OCI-M2 (cell line): Measurements from ENCODE around the gene TBCC.
"Not testable (repeated sequence)": the region's sequence is repeated elsewhere in the genome, so short reads cannot be mapped to it uniquely, and the experiment has no call there.

Experiments
- DNase-seq: peaks from one replicate; lab custom pipeline; 2025; ENCODE audit not compliant: unreplicated experiment; lab: John Stamatoyannopoulos, UW

Gene TBCC

DNA sequence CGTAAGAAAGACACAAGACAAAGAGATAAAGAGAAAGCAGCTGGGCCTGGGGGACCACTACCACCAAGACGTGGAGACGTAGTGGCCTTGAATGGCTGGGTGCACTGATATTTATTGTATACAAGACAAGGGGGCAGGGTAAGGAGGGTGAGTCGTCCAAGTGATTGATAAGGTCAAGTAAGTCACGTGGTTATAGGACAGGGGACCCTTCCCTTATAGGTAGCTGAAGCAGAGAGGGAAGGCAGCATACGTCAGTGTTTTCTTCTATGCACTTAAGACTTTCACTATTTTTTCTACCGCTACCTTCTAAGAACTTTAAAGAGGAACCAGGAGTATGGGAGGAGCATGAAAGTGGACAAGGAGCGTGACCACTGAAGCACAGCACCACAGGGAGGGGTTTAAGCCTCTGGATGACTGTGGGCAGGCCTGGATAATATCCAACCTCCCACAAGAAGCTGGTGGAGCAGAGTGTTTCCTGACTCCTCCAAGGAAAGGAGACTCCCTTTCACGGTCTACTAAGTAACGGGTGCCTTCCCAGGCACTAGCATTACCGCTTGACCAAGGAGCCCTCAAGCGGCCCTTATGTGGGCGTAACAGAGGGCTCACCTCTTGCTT lies 11.9 kb downstream of the TBCC start:
- not testable (repeated sequence) for DNase-seq

DNA sequence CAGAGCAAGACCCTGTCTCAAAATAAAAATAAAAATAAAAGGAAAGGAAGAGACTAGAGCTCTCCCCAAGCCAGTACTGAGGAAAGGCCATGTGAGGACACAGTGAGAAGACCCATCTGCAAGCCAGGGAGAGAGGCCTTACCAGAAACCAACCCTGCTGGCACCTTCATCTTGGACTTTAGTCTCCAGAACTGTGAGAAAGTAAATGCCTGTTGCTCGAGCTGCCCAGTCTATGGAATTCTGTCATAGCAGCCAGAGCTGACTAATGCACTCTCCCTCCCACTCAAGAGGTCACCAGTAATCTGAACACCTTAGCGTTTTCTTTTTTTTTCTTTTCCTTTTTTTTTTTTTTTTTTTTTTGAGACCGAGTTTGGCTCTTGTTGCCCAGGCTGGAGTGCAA lies 16.2 kb downstream of the TBCC start:
- no peak for DNase-seq

DNA sequence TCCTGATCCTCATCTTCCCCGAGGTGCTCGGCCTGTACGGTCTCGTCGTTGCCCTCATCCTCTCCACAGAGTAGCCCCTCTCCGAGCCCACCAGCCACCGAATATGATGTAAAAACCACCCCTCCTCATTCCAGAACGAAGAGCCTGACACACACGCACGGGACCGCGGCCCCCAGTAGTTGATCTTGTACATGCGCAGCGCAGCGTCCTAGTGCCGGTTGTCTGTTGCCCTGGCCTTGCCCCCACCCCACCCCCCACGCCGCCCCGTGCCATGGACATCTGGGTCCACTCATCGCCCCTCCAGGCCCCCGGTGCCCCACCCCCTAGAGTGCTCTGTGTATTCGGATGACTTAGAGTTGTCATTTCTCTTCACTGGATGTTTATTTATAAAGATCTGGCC lies 18.3 kb downstream of the TBCC start:
- DNase-seq = no peak

DNA sequence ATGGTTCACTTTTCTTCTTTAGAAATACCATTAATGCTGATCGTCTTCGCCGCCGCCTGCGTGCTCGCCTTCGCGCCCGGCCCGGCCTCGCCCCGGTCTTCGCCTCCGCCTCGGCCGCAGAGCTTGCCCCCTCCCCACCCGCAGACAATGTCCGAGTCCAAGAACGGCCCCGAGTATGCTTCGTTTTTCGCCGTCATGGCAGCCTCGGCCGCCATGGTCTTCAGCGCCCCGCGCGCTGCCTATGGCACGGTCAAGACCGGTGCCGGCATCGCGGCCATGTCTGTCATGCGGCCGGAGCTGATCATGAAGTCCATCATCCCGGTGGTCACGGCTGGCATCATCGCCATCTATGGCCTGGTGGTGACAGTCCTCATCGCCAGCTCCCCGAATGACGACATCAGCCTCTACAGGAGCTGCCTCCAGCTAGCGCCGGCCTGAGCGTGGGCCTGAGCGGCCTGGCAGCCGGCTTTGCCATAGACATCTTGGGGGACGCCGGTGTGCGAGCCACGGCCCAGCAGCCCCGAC lies 18.8 kb downstream of the TBCC start:
- DNase-seq = no peak

DNA sequence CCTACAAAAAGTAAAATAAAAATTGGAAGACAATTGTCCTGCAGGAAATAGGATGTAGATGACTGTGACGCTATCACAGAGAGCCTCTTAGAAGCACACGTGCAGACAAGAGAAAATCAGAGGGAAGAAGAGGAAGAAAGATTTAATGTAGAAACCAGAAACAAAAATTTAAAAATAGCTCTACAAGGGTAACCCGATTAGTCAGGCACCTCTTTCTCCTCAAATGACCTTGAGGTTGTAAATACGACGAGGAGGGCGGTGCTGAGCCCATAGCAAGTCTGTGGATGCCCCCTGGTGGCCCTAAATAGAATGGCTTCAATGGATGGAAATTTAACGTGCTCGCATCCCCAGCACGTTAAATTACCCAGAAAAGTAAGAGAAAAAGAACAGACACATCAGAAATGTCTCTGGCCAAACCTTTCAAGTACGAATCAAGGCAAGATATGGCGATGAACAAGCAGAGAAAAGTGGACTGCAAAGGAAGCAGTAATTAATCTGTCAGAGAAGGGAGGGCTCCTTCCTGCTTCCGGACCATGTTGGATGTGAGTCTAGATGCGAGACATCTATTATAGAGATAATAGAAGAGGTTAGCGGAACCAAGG lies 19.3 kb downstream of the TBCC start:
- no peak for DNase-seq

DNA sequence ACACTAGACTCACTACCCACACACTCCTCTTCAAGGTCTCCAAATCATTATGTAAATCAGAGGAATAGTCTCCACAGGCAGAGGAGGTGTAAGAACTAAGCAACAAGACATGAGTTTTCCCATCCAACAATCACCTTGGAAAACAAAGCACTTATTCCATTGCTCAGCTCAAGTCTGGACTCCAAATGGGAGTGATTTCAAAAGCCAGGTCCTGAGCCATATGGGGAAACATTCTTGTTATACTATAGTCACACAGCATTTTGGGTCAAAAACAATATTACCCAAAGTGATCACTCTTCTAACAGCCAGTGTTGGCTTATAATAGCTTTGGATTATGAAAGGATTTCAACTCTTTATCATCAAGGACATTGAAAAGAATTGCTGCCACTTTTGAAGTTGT lies 19.9 kb downstream of the TBCC start:
- no peak for DNase-seq

DNA sequence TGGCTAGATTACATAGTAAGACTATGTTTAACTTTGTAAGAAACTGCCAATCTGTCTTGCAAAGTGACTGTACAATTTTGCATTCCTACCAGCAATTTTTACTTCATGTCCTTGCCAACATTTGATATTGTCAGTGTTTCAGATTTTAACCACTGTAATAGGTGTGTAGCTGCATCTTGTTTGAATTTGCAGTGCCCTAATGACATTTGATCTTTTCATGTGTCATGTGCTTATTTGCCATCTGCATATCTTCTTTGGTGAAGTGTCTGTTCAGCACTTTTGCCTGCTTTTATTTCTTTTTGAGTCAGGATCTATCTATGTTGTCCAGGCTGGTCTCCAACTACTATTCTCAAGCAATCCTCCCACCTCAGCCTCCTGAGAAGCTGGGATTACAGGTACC lies 21.1 kb downstream of the TBCC start:
- no peak for DNase-seq

DNA sequence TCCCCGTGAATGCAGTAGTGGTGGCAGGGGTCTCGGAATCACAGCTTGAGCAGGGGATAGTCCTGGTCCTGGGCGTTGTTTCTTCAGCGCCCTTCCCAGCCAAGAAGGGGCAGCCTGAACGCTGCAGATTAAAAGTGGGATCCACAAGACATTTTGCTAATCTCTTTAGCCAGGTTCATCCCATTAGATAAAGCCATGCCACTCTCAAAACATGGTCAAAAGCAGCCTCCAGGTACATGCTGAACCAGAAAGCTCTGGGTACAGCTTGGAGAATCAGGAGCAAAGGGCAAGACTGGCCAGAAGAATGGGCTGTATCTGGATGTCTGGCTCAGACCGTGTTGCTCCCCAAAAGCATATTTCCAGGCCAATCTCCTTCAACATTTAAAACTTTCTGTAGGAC lies 23.4 kb downstream of the TBCC start, which contains the start of gene PRPH2:
Gene PRPH2 (minus strand): TSS at position 101 of the 400 bp plus-strand sequence. CDS start 263 bp downstream, outside the sequence.
- DNase-seq = no peak

DNA sequence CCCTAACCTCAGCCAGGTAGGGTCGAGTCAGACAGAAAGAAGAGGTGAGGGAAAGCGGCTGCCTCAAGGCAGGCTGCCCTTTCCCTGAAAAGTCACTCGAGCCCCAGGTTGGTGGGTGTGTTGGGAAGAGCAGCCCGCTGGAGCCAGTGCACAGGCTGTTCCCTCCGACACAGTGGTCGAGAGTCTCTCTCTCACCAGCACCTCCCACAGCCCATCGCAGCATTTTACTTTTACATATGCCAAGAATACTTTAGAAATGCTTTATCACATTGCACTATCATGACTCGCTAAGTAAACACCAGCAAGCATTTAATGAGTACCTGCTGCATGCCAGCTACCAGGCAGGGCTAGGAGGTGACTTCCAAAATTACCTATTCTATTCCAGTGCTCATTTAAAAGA lies 25.2 kb downstream of the TBCC start:
- DNase-seq = no peak

DNA sequence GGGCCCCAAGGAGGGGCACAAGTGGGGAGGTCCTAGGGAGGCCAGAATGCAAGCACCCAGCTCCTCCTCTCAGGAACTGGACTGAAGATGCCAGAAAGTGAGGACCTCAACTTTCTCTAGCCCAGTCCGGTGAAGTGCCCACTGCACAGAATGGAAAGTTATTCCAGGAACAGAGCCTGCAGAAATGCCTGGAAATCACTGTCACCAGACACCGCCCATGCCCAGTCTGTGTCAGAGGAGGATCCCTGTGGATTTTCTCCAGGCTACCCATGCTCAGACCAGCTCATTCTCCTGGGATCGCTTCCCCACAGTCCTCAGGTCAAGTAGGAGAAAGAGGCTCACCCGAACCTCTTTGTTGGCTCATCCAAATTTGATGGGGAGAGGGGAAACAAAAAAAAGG lies 30.0 kb downstream of the TBCC start:
- DNase-seq = no peak

DNA sequence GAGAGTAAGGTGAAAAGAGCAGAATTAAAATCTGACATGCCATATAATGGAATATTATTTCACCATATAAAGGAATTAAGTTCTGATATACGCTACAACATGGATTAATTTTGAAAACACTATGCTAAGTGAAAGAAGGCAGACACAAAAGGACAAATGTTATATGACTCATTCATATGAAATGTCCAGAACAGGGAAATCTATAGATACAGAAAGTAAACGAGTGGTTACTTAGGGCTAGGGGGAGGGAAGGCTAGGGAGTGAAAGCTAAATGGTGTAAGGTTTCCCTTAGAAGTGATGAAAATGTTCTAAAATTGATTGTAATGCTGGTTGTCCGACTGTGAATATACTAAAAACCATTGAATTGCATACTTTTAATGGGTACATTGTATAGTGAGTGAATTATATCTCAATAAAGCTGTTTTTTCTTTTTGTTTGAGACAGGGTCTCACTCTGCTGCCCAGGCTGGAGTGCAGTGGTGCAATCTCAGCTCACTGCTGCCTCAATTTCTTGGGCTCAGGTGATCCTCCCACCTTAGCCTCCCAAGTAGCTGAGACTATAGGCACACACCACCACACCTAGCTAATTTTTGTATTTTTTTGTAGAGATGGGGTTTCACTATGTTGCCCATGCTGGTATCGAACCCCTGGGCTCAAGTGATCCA lies 31.7 kb downstream of the TBCC start:
- DNase-seq = no peak

DNA sequence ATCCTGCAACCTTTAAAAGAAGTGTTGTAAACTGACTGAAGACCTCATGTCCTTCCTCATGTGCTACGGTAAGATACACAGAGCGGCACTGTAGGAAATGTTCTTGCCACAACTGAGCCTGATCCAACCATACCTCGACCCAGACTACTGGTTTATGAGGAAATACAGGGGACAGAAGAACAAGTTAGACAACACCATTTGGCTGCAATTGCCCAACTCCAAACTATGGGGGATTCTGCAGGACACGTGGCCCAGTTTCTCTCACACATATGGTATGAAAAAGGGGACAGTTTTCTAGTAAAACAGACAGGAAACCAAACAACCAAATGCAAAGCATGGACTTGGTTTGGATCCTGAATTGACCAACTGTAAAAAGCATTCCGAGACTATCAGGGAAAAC lies 34.0 kb downstream of the TBCC start:
- DNase-seq = no peak

DNA sequence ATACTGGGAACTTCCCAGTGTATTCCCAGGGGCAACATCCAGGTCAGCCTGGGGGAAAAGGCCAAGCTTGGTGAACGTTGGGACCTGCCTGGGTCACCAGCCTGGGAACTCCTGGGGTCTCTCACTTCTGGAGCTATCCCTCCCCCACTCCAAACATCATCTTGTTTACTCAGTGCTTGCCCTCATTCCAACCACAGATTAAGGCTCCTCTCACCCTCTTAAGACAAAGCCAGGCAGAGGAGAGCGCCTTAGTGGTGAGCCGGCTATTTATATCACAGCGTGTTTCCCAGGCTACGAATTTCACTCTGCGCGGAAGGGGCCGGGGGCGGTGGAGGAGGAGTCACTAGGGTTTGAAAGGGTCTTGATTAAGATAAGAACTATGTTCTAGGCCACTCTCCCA lies 35.6 kb downstream of the TBCC start:
- DNase-seq = no peak

DNA sequence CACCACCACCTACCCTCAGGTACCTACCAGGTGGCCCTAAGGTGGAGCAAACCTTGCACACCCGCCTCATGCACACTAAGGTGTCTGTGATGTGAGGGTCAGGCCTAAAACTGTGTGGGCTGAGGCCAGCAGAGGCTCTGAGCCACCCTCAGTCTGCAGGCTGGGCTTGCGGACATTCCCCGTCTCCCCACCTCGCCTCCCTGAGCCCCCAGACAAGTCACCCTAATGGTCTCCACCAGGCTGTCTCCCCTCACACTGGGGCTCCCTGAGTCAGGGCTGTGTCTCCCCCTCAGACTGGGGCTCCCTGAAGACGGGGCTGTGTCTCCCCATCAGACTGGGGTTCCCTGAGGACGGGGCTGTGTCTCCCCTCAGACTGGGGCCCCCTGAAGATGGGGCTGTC lies 36.0 kb downstream of the TBCC start:
- no peak for DNase-seq

DNA sequence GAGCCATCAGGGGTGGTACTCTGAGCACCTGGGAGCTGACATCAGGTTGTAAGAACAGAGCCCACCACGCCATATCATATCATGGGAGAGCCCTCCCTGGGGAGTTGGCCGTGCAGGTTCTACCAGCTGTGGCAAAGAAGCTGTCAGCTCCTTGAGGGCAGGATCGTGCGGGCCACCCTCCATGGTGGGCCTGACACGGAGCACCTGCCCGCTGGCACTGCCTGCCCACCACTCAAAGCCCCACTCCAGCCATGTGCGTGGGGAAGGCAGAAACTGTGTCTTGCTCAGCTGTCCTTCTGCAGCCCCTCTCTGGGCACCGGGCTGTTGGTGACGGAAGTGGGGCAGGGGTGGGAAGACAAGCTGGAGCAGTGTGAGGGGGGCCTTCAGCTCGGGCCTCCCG lies 37.8 kb downstream of the TBCC start:
- DNase-seq = no peak

DNA sequence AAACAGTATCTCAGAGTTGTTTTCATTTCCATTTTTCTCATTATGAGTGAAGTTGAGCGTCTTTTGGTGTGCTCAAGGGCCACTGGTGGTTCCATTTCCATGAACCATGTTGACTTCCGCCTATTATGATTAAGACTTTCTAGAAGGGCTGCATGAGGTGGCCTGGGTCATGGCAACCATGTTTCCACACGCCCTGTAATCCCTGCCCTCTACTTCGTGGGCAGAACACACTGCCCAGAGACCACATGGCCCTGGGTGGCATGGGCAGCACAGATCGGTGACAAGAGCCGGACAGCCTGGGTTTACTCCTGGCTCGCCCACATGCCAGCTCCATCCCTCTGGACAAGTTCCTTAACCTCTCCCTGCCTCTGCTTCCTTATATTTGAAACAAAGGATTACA lies 38.3 kb downstream of the TBCC start:
- DNase-seq = no peak

DNA sequence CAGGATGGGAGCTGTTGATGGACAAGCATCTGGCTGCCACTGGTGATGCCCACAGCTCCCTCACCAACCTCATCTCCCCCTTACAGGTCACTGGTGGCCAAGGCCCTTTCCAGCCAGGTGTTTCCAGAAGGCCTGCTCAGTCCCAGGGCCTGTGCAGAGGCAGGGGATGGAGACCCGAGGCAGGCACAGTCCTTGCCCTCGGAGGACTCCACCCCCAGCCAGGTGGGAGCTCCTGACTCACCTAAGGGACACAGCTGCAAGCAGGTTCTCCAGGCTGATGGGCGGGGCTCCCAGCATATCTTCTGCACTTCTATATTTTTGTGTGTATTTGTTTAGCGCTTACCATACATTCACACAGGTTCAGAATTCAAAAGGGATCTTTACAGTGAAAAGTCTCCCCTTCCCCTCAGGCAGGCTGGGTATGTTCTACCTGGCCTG lies 40.9 kb downstream of the TBCC start:
- no peak for DNase-seq

DNA sequence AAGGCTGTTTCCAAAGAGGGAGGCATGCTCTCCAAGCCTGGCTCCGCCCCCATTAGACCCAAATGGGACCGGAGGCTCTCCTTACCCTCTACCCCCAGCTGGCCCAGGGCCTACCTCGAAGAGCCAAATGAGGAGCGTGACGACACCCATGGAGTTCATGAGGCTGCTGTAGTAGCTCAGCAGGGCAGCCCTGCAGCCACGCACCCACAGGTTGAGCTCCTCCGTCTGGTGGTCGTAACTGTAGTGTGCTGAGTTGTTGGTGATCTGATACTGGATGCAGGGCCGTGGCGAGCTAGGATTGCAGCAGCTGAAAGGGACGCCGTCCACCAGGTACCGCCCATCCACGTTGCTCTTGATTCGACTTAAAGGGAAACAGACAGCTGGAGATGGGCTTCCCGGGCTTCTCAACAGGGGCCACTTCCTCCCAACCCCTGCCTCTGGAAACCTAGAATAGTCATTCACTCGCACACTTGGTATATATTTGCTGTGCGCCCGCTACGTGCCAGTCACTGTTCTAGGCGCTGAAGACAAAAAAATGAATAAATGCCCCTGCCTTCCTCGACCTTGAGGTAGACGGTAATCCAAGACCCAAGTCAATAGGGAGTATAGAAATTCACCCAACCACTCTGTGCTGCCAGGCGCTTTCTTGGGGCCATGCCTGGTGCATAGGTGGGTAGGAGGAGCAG lies 41.5 kb downstream of the TBCC start:
- DNase-seq = no peak

DNA sequence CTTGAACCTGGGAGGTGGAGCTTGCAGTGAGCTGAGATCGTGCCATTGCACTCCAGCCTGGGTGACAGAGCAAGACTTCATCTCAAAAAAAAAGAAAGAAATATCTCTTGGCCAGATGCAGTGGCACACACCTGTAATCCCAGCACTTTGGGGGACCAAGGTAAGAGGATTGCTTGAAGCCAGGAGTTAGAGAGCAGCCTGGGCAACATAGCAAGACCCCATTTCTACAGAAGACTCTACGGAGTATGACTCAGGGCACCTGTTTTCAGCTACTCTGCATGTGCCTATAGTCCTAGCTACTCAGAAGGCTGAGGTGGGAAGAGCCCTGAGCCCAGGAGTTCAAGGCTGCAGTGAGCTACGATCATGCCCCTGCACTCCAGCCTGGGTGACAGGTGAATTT lies 43.1 kb downstream of the TBCC start:
- not testable (repeated sequence) for DNase-seq

DNA sequence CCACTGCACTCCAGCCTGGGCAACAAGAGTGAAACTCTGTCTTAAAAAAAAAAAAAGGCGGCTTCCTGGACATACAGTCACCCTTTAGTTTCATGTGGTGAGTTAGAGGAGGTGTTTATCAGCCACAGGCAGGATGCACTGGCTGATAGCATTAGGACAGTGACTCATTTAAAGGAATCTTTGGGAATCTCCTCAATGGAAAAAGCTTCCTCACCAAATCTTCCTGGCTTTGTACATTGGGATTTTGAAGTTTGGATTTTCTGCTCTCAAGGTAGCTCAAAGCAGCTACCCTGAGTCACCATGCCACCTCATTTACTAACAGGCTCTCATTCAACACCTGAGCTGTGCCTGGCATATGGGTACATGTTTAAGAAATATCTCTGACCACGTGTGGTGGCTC lies 43.7 kb downstream of the TBCC start:
- no peak for DNase-seq

DNA sequence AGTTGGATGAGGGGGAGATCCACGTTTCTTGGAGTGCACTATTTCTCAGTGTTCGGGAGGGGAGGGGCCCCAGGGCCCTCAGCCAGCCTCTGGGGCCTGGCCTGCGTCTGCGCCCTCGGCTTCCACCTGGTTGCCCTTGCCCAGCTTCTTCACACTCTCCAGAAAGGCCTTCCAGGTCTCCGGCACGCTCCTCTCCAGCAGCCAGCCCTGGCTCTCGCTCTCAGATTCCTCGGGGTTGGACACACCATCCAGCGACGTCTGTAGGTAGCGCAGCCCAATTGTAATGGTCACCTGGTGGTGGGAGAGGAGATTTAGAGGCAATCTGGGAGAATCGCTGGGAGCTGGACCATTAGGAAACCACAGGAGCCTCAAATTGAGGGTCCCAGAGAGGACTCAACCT lies 47.7 kb downstream of the TBCC start:
- DNase-seq = no peak

DNA sequence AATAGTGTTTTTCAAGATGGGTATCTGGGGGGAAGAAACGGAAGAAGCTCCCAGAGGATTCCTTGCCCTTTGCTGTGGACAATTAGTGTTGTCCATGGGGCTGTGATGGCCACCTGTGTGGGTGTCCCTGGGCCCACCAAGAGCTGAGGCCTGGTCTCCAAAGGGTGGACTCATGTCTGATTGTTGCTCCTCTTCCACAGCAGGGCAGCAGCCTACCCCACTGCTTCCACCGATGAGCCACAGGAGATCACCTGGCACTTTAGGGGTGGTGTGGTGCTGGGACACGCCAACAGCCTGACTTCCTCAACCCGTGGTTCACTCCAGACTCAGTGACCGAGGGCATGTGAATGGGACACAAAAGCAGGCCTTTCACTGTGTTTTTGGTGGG lies 48.6 kb downstream of the TBCC start:
- no peak for DNase-seq
